MM.1S (cell line): ENCODE data around the gene STK10.

Experiments
- EZH2 ChIP-seq: fragments of 300-600 bp; sonication (generic); optimal IDR thresholded peaks from 2 replicates; pipeline ENCODE3; 2017; ENCODE audit warnings: low read depth, mild to moderate bottlenecking, antibody characterized with exemption, low read length, mixed read lengths
- EZH2phosphoT487 ChIP-seq: fragments of 300-600 bp; sonication (generic); IDR thresholded peaks from 2 replicates; pipeline ENCODE4 v1.6.1; 2018; ENCODE audit warnings: antibody characterized with exemption, low read length
- TF ChIP-seq, protein P1 (sequence below): fragments of 300-600 bp; sonication (generic); IDR thresholded peaks from 2 replicates; pipeline ENCODE4 v1.5.1; 2016; ENCODE audit warnings: antibody characterized with exemption, low read length, mixed read lengths

DNA sequence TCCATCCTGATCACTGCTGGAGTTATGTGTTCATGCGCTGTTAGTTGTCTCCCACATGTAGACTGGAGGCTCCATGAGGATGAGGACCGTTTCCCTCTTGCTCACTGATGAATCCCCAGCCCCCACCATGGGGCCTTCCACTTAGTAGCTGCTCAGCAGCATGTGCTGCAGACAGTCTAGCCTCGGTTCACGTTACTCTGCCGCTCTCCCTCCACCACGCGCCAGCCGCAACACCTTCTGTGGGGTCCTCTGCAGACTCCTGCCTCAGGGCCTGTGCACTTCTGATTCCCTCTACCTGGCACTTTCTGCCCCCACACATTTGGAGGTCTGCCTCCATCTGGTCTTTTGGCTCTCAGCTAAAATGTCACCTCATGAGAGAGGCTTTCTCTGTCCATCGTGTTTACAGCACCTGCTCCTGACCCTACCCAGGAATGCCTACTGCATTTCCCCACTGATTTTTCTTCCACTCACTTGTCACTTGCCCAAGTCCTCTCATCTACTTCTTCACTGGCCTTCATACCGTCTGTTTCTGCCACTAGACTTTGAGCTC is 36.3 kb downstream of the STK10 start:
- TF ChIP-seq, protein P1, sequence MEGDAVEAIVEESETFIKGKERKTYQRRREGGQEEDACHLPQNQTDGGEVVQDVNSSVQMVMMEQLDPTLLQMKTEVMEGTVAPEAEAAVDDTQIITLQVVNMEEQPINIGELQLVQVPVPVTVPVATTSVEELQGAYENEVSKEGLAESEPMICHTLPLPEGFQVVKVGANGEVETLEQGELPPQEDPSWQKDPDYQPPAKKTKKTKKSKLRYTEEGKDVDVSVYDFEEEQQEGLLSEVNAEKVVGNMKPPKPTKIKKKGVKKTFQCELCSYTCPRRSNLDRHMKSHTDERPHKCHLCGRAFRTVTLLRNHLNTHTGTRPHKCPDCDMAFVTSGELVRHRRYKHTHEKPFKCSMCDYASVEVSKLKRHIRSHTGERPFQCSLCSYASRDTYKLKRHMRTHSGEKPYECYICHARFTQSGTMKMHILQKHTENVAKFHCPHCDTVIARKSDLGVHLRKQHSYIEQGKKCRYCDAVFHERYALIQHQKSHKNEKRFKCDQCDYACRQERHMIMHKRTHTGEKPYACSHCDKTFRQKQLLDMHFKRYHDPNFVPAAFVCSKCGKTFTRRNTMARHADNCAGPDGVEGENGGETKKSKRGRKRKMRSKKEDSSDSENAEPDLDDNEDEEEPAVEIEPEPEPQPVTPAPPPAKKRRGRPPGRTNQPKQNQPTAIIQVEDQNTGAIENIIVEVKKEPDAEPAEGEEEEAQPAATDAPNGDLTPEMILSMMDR, result no peak
- TF ChIP-seq EZH2, result no peak
- no peak for TF ChIP-seq EZH2phosphoT487
